HepG2 (cell line): ENCODE measurements around the gene ADAMTS12. TPM values are rescaled to one million over a fixed set of nuclear protein-coding genes. Genes with fewer than 3 reads are reported as not detected.

Source experiments
- ATAC-seq: fragments of 200-7000 bp; cut with Tn5 transposase; 3 replicates; pipeline ENCODE4 v1.9.1; 2020; ENCODE audit warnings: mild to moderate bottlenecking, moderate library complexity
- BruUV-seq: library from RNA; stranded (reverse); fragments of 400-500 nt; replicated peaks from 2 replicates; lab custom pipeline; 2021; lab: Mats Ljungman, UMichigan
- CTCF ChIA-PET: fragments of 300-600 bp; formaldehyde crosslinking; extraction: SDS; loops from one replicate; lab custom pipeline; 2021; ENCODE audit warnings: low total read pairs, inconsistent platforms, low intra/inter-chr PET ratio; lab: Yijun Ruan, JAX
- POLR2A ChIA-PET: fragments of 350-600 bp; sonication (Branson Sonifier 250); formaldehyde crosslinking; loops from one replicate; lab custom pipeline; 2020; ENCODE audit warnings: antibody characterized with exemption, inconsistent platforms; lab: Yijun Ruan, JAX
- DNase-seq: peaks from one replicate; pipeline ENCODE4 v3.0.0-alpha.2; 2015; ENCODE audit warnings: low spot score
- FAIRE-seq: peaks from 3 replicates; lab custom pipeline; 2011; peaks lifted over from hg19 to GRCh38; lab: Jason Lieb, UNC
- H2AFZ ChIP-seq: one replicate; pipeline ENCODE4 v1.6.1; 2011; ENCODE audit warnings: low read length, inconsistent platforms
- H3K27ac ChIP-seq: fragments of 300-600 bp; 3 replicates; pipeline ENCODE4 v1.8.0; 2011; ENCODE audit warnings: mixed run types, mild to moderate bottlenecking, mixed read lengths, low read length, inconsistent platforms; ENCODE audit not compliant: insufficient read depth; ENCODE audit errors: extremely low read length
- H3K27me3 ChIP-seq, 2 experiments: fragments of 200-600 bp in 1 of 2; 2 replicates in 1 of 2; 3 replicates in 1 of 2; pipeline versions ENCODE4 v1.6.0 to v1.8.0; 2011; ENCODE audit warnings: low read length in 2 of 2, mild to moderate bottlenecking in 2 of 2, moderate library complexity in 2 of 2, inconsistent platforms in 1 of 2; ENCODE audit not compliant: insufficient read depth in 2 of 2, control insufficient read depth in 1 of 2
- H3K36me3 ChIP-seq, 2 experiments: fragments of 200-600 bp in 1 of 2; replicated peaks in 1 of 2; 2 replicates in 1 of 2; 3 replicates in 1 of 2; pipeline versions ENCODE4 v1.5.1 to v1.8.0; 2011; ENCODE audit warnings: low read length in 2 of 2, inconsistent platforms in 1 of 2; ENCODE audit not compliant: insufficient read depth in 2 of 2, control insufficient read depth in 1 of 2
- H3K4me1 ChIP-seq: 2 replicates; pipeline ENCODE4 v1.5.1; 2012; ENCODE audit warnings: low read length, inconsistent platforms; ENCODE audit not compliant: insufficient read depth
- H3K4me2 ChIP-seq: 2 replicates; pipeline ENCODE4 v1.6.0; 2011; ENCODE audit warnings: low read depth, low read length, inconsistent platforms
- H3K4me3 ChIP-seq, 3 experiments: fragments of 200-600 bp in 1 of 3; sonication (generic), shearing (Covaris generic) in 1 of 3; replicated peaks in 1 of 3; 2 replicates each; pipeline ENCODE4 v1.5.1; 2011 to 2016; ENCODE audit warnings: low read length in 3 of 3, inconsistent platforms in 2 of 3, low read depth in 2 of 3, mild to moderate bottlenecking in 2 of 3, control low read depth in 1 of 3, mixed read lengths in 1 of 3; ENCODE audit not compliant: insufficient read depth in 1 of 3
- H3K79me2 ChIP-seq: one replicate; pipeline ENCODE4 v1.6.1; 2011; ENCODE audit warnings: low read length, inconsistent platforms; ENCODE audit not compliant: insufficient read depth
- H3K9ac ChIP-seq: 2 replicates; pipeline ENCODE4 v1.6.0; 2011; ENCODE audit warnings: mild to moderate bottlenecking, low read depth, low read length, inconsistent platforms; ENCODE audit not compliant: insufficient read depth
- H3K9me3 ChIP-seq: 2 replicates; pipeline ENCODE4 v1.5.1; 2012; ENCODE audit warnings: mild to moderate bottlenecking, low read length
- H4K20me1 ChIP-seq: 2 replicates; pipeline ENCODE4 v1.6.0; 2011; ENCODE audit warnings: inconsistent platforms, mild to moderate bottlenecking, low read length, moderate library complexity; ENCODE audit not compliant: insufficient read depth
- ATRX ChIP-seq: sonication (generic); formaldehyde crosslinking; IDR thresholded peaks from 2 replicates; pipeline ENCODE4 v1.4.0; 2020; ENCODE audit warnings: missing genetic modification reagents, borderline replicate concordance
- DBP ChIP-seq: sonication (generic); formaldehyde crosslinking; IDR thresholded peaks from 2 replicates; pipeline ENCODE4 v1.4.0; 2020; ENCODE audit warnings: missing genetic modification reagents; ENCODE audit errors: not compliant biosample characterization
- HDAC2 ChIP-seq: sonication (generic); formaldehyde crosslinking; IDR thresholded peaks from 2 replicates; pipeline ENCODE4 v1.4.0; 2020; ENCODE audit warnings: missing genetic modification reagents
- PHF5A ChIP-seq: IDR thresholded peaks from one replicate; pipeline ENCODE4 v1.6.1; 2018; ENCODE audit warnings: low read depth, missing genetic modification reagents; ENCODE audit not compliant: unreplicated experiment
- POLR2AphosphoS2 ChIP-seq: IDR thresholded peaks from 2 replicates; pipeline ENCODE4 v1.6.1; 2011; ENCODE audit warnings: low read depth, low read length, improper control_type of control experiment
- TEAD2 ChIP-seq: sonication (generic); formaldehyde crosslinking; IDR thresholded peaks from 2 replicates; pipeline ENCODE4 v1.9.0; 2021; ENCODE audit warnings: missing genetic modification reagents
- TFDP1 ChIP-seq: IDR thresholded peaks from 2 replicates; pipeline ENCODE4 v1.6.1; 2016; ENCODE audit warnings: missing compliant biosample characterization, missing genetic modification reagents, borderline replicate concordance
- TMF1 ChIP-seq: sonication (generic); formaldehyde crosslinking; IDR thresholded peaks from 2 replicates; pipeline ENCODE4 v1.8.1; 2022; ENCODE audit warnings: low read depth, missing genetic modification reagents
- ZBTB38 ChIP-seq: sonication (generic); formaldehyde crosslinking; IDR thresholded peaks from 2 replicates; pipeline ENCODE4 v1.5.1; 2020; ENCODE audit warnings: mild to moderate bottlenecking, missing genetic modification reagents
- ZFP91 ChIP-seq: sonication (generic); formaldehyde crosslinking; IDR thresholded peaks from 2 replicates; pipeline ENCODE4 v1.9.0; 2022; ENCODE audit warnings: missing genetic modification reagents, mild to moderate bottlenecking, borderline replicate concordance
- ZNF10 ChIP-seq: sonication (generic); formaldehyde crosslinking; IDR thresholded peaks from 2 replicates; pipeline ENCODE4 v1.4.0; 2020; ENCODE audit warnings: mild to moderate bottlenecking, low read depth, missing genetic modification reagents, borderline replicate concordance
- ZNF17 ChIP-seq: sonication (generic); formaldehyde crosslinking; IDR thresholded peaks from 2 replicates; pipeline ENCODE4 v1.5.0; 2020; ENCODE audit warnings: mild to moderate bottlenecking, missing genetic modification reagents
- ZNF30 ChIP-seq: sonication (generic); formaldehyde crosslinking; IDR thresholded peaks from 2 replicates; pipeline ENCODE4 v1.5.0; 2020; ENCODE audit warnings: mild to moderate bottlenecking, missing genetic modification reagents
- ZNF792 ChIP-seq: IDR thresholded peaks from 2 replicates; pipeline ENCODE4 v1.6.1; 2016
- WGBS: methylation state at CpG from one replicate; pipeline ENCODE4 v1.1.6; 2017; ENCODE audit warnings: low lambda C conversion rate; 5-methylcytosine and 5-hydroxymethylcytosine counted together
- in situ Hi-C: cut with HindIII; loops from 2 replicates; pipeline ENCODE4 v1.10.0; 2017; ENCODE audit warnings: low pct_unique_long_range_greater_than_20kb; ENCODE audit not compliant: extremely low pct_ligation_motif_present
- intact Hi-C: fragments of 100-400 bp; cut with micrococcal nuclease; formaldehyde crosslinking; loops from one replicate; pipeline ENCODE4 v1.10.0; 2022; ENCODE audit not compliant: unreplicated experiment
- polyA plus RNA-seq, 8 experiments: library from polyadenylated mRNA; depleted of rRNA in 3 of 8; stranded (reverse) in 7 of 8; unstranded in 1 of 8; fragments of >200 nt; fragmentation: Illumina TruSeq in 4 of 8; extraction: Trizol in 4 of 8; gene quantifications; 2 replicates each; pipeline versions ENCODE4 v1.2.1 to v1.2.3, GENCODE V29; 2011 to 2016; ENCODE audit warnings: low read depth in 4 of 8, missing spikeins in 1 of 8, mixed read lengths in 1 of 8; ENCODE audit not compliant: insufficient read depth in 1 of 8
- total RNA-seq, 5 experiments: library from RNA; depleted of rRNA; stranded (reverse); fragments of >200 nt; fragmentation: Illumina TruSeq; extraction: Trizol; gene quantifications; 2 replicates each; pipeline ENCODE4 v1.2.3, GENCODE V29; 2016; ENCODE audit warnings: low read depth in 1 of 5
- TF ChIP-seq, protein P1 (sequence below): sonication (generic); formaldehyde crosslinking; IDR thresholded peaks from 2 replicates; pipeline ENCODE4 v1.8.0; 2022; ENCODE audit warnings: mild to moderate bottlenecking, missing genetic modification reagents
- TF ChIP-seq, protein P2 (sequence below): sonication (generic); formaldehyde crosslinking; IDR thresholded peaks from 2 replicates; pipeline ENCODE4 v1.5.0; 2020; ENCODE audit warnings: missing genetic modification reagents

ADAMTS12 gene
- total and polyA plus RNA-seq, 2 of the 13 experiments (the other 11 are each of a cell fraction or from before 2014, with no cell fraction given), result 0.03 TPM; not detected in 1

GRCh38 chr5:33885679-33886078 lies 6.1 kb downstream of the ADAMTS12 start:
- no peaks in the 10 kb centered on the region for H3K9me3 ChIP-seq
- no peaks in the 10 kb centered on the region for H3K4me1 ChIP-seq
- H3K4me2 ChIP-seq, result no peak overlapping the region
- intact Hi-C loops (no loop called here), in situ Hi-C loops (no loop called here)
- TF ChIP-seq TMF1 (no peak), ZNF17 (no peak), DBP (CRISPR knock-in tag) (no peak), TFDP1 (CRISPR knock-in tag) (no peak), TEAD2 (CRISPR knock-in tag) (no peak), PHF5A (CRISPR knock-in tag) (no peak), POLR2AphosphoS2 (no peak), ZFP91 (no peak), ATRX (CRISPR knock-in tag) (no peak), ZNF30 (CRISPR knock-in tag) (no peak), ZNF792 (CRISPR knock-in tag) (no peak), HDAC2 (no peak), ZNF10 (CRISPR knock-in tag) (no peak), ZBTB38 (CRISPR knock-in tag) (no peak)
- TF ChIP-seq, protein P1, sequence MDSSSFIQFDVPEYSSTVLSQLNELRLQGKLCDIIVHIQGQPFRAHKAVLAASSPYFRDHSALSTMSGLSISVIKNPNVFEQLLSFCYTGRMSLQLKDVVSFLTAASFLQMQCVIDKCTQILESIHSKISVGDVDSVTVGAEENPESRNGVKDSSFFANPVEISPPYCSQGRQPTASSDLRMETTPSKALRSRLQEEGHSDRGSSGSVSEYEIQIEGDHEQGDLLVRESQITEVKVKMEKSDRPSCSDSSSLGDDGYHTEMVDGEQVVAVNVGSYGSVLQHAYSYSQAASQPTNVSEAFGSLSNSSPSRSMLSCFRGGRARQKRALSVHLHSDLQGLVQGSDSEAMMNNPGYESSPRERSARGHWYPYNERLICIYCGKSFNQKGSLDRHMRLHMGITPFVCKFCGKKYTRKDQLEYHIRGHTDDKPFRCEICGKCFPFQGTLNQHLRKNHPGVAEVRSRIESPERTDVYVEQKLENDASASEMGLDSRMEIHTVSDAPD, result no peak
- TF ChIP-seq, protein P2, sequence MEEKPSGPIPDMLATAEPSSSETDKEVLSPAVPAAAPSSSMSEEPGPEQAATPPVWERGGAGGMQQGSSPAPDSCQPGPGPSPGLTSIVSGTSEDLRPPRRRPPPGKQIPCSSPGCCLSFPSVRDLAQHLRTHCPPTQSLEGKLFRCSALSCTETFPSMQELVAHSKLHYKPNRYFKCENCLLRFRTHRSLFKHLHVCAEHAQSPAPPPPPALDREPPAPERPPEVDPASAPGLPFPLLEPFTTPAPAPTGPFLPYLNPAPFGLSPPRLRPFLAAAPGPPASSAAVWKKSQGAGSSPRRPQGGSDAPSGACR, result no peak
- H3K79me2 ChIP-seq, result no peaks in the 10 kb centered on the region
- BruUV-seq, result no TSS peak
- no peaks in the 10 kb centered on the region for H3K36me3 ChIP-seq
- no peak for FAIRE-seq
- no peak for DNase-seq
- H3K27ac ChIP-seq, result no peak overlapping the region
- no peak for ATAC-seq
- 60% methylated on average over 3 of the region's 3 CpGs for WGBS
- H3K9ac ChIP-seq, result no peak overlapping the region
- H4K20me1 ChIP-seq, result no peaks in the 10 kb centered on the region
- H2AFZ ChIP-seq, result no peak overlapping the region
- H3K27me3 ChIP-seq, result peaks cover 0 to 1% of the 10 kb centered on the region in 2 experiments; a peak in 1 of 5 replicates
- ChIA-PET CTCF (no interaction called here), POLR2A (no interaction called here)
- no peak overlapping the region for H3K4me3 ChIP-seq
